H1 (cell line): ENCODE data around the gene PLCB4. TPM values are rescaled to one million over a fixed set of nuclear protein-coding genes. Genes with fewer than 3 reads are reported as not detected.

Experiments used
- CTCF ChIA-PET: fragments of 300-600 bp; sonication (Branson Sonifier 250); formaldehyde crosslinking; loops from one replicate; lab custom pipeline; 2021; ENCODE audit not compliant: partially characterized antibody; lab: Charles Lee
- POLR2A ChIA-PET: fragments of 300-600 bp; sonication (Branson Sonifier 250); formaldehyde crosslinking; loops from one replicate; lab custom pipeline; 2021; ENCODE audit warnings: inconsistent platforms; ENCODE audit not compliant: partially characterized antibody; lab: Charles Lee
- DNase-seq, 2 experiments: peaks; one replicate each; pipeline versions ENCODE4 v3.0.0 to v3.0.0-alpha.2; 2010 to 2022; ENCODE audit warnings: low spot score in 2 of 2, low read depth in 1 of 2, mixed read lengths in 1 of 2
- FAIRE-seq: peaks from 2 replicates; lab custom pipeline; 2011; peaks lifted over from hg19 to GRCh38; lab: Jason Lieb, UNC
- H2AFZ ChIP-seq: 2 replicates; pipeline ENCODE4 v1.8.1; 2012; ENCODE audit warnings: low read length, inconsistent platforms
- H2AK5ac ChIP-seq: 2 replicates; pipeline ENCODE4 v1.6.1; 2013; ENCODE audit warnings: low read depth, low read length
- H2BK120ac ChIP-seq: replicated peaks from 2 replicates; pipeline ENCODE3; 2013; ENCODE audit warnings: low read depth, low read length, inconsistent platforms
- H2BK12ac ChIP-seq: 2 replicates; pipeline ENCODE4 v1.6.1; 2013; ENCODE audit warnings: low read depth, low read length
- H2BK15ac ChIP-seq: 2 replicates; pipeline ENCODE4 v1.6.1; 2013; ENCODE audit warnings: low read length
- H2BK20ac ChIP-seq: 2 replicates; pipeline ENCODE4 v1.6.1; 2013; ENCODE audit warnings: low read length
- H2BK5ac ChIP-seq: 2 replicates; pipeline ENCODE4 v1.6.1; 2013; ENCODE audit warnings: low read depth, low read length
- H3K14ac ChIP-seq: 2 replicates; pipeline ENCODE4 v1.6.1; 2013; ENCODE audit warnings: inconsistent platforms; ENCODE audit not compliant: insufficient read length
- H3K18ac ChIP-seq: 2 replicates; pipeline ENCODE4 v1.6.1; 2013; ENCODE audit warnings: low read length; ENCODE audit errors: extremely low read depth
- H3K23ac ChIP-seq: 2 replicates; pipeline ENCODE4 v1.6.1; 2013; ENCODE audit warnings: inconsistent platforms; ENCODE audit not compliant: insufficient read length
- H3K23me2 ChIP-seq: 2 replicates; pipeline ENCODE4 v1.6.1; 2013; ENCODE audit warnings: low read depth, low read length
- H3K27ac ChIP-seq: 2 replicates; pipeline ENCODE4 v1.6.1; 2011; ENCODE audit warnings: low read depth, low read length, inconsistent platforms
- H3K27me3 ChIP-seq, 4 experiments: replicated peaks in 1 of 4; 1 replicate in 1 of 4; 2 replicates in 3 of 4; pipeline versions ENCODE4 v1.6.1 to v1.8.1; 2011 to 2013; ENCODE audit warnings: low read length in 3 of 4, mild to moderate bottlenecking in 3 of 4, inconsistent platforms in 2 of 4, mixed read lengths in 2 of 4, moderate library complexity in 1 of 4; ENCODE audit not compliant: control insufficient read depth in 3 of 4, insufficient read depth in 3 of 4; ENCODE audit errors: extremely low read depth in 1 of 4
- H3K36me3 ChIP-seq, 4 experiments: 2 replicates each; pipeline versions ENCODE4 v1.6.1 to v1.8.1; 2011 to 2013; ENCODE audit warnings: mild to moderate bottlenecking in 4 of 4, low read length in 3 of 4, moderate library complexity in 2 of 4, control low read depth in 1 of 4, inconsistent platforms in 1 of 4; ENCODE audit not compliant: insufficient read depth in 4 of 4, control insufficient read depth in 2 of 4
- H3K4ac ChIP-seq: replicated peaks from 2 replicates; pipeline ENCODE3; 2013; ENCODE audit warnings: low read length, low read depth, mixed read lengths, inconsistent platforms; ENCODE audit not compliant: insufficient read length
- H3K4me1 ChIP-seq, 4 experiments: replicated peaks in 1 of 4; 1 replicate in 1 of 4; 2 replicates in 3 of 4; pipeline versions ENCODE4 v1.6.1 to v1.8.1; 2011 to 2013; ENCODE audit warnings: low read length in 3 of 4, inconsistent platforms in 2 of 4, mixed read lengths in 1 of 4; ENCODE audit not compliant: insufficient read depth in 4 of 4, control insufficient read depth in 3 of 4
- H3K4me2 ChIP-seq, 2 experiments: 2 replicates each; pipeline versions ENCODE4 v1.6.1 to v1.8.1; 2011 to 2013; ENCODE audit warnings: low read depth in 2 of 2, low read length in 2 of 2, control low read depth in 1 of 2, inconsistent platforms in 1 of 2, mild to moderate bottlenecking in 1 of 2; ENCODE audit not compliant: insufficient read depth in 1 of 2
- H3K4me3 ChIP-seq, 4 experiments: fragments of 200-600, 300-600 bp in 1 of 4; sonication (generic), shearing (Covaris generic), sonication (Bioruptor Twin) in 1 of 4; 2 replicates each; pipeline versions ENCODE4 v1.5.1 to v1.8.1; 2011 to 2016; ENCODE audit warnings: low read length in 4 of 4, low read depth in 3 of 4, control low read depth in 2 of 4, inconsistent platforms in 2 of 4, mild to moderate bottlenecking in 2 of 4, mixed read lengths in 1 of 4, moderate library complexity in 1 of 4; ENCODE audit not compliant: insufficient read depth in 2 of 4; ENCODE audit errors: extremely low read depth in 1 of 4
- H3K56ac ChIP-seq: replicated peaks from 2 replicates; pipeline ENCODE3; 2013; ENCODE audit warnings: low read depth, mild to moderate bottlenecking, mixed read lengths, low read length, inconsistent platforms; ENCODE audit not compliant: insufficient read length
- H3K79me1 ChIP-seq: 2 replicates; pipeline ENCODE4 v1.6.1; 2013; ENCODE audit warnings: low read depth, low read length, control low read depth
- H3K79me2 ChIP-seq, 2 experiments: 2 replicates each; pipeline versions ENCODE4 v1.6.1 to v1.8.1; 2012 to 2013; ENCODE audit warnings: low read length in 2 of 2, mild to moderate bottlenecking in 2 of 2, inconsistent platforms in 1 of 2; ENCODE audit not compliant: insufficient read depth in 2 of 2, control insufficient read depth in 1 of 2
- H3K9ac ChIP-seq, 4 experiments: replicated peaks in 1 of 4; 1 replicate in 1 of 4; 2 replicates in 3 of 4; pipeline versions ENCODE4 v1.6.1 to v1.8.1; 2011 to 2013; ENCODE audit warnings: low read depth in 3 of 4, low read length in 3 of 4, control low read depth in 2 of 4, mild to moderate bottlenecking in 2 of 4, moderate library complexity in 2 of 4, inconsistent platforms in 1 of 4; ENCODE audit errors: extremely low read depth in 1 of 4
- H3K9me3 ChIP-seq, 2 experiments: 2 replicates each; pipeline versions ENCODE4 v1.6.1 to v1.8.1; 2012 to 2013; ENCODE audit warnings: mild to moderate bottlenecking in 2 of 2, moderate library complexity in 2 of 2, control low read depth in 1 of 2, inconsistent platforms in 1 of 2, low read depth in 1 of 2, low read length in 1 of 2, mixed read lengths in 1 of 2; ENCODE audit not compliant: insufficient read depth in 2 of 2
- H4K20me1 ChIP-seq, 2 experiments: replicated peaks in 1 of 2; 2 replicates each; pipeline versions ENCODE3 to v1.8.1; 2011 to 2013; ENCODE audit warnings: inconsistent platforms in 2 of 2, low read length in 2 of 2, mild to moderate bottlenecking in 1 of 2; ENCODE audit not compliant: insufficient read depth in 2 of 2, control insufficient read depth in 1 of 2
- H4K5ac ChIP-seq: 2 replicates; pipeline ENCODE4 v1.6.1; 2013; ENCODE audit warnings: low read length, low read depth, mixed read lengths, inconsistent platforms; ENCODE audit not compliant: insufficient read length
- H4K8ac ChIP-seq: 2 replicates; pipeline ENCODE4 v1.8.0; 2013; ENCODE audit warnings: mild to moderate bottlenecking, moderate library complexity, low read length, inconsistent platforms; ENCODE audit not compliant: insufficient read depth; ENCODE audit errors: extremely low read depth
- H4K91ac ChIP-seq: replicated peaks from 2 replicates; pipeline ENCODE3; 2013; ENCODE audit warnings: low read length, mixed read lengths, inconsistent platforms; ENCODE audit not compliant: insufficient read length
- ASH2L ChIP-seq: fragments of 200-600, 300-600 bp; sonication (generic); IDR thresholded peaks from one replicate; pipeline ENCODE4 v1.7.1; 2017; ENCODE audit warnings: low read length
- CHD2 ChIP-seq: IDR thresholded peaks from 2 replicates; pipeline ENCODE4 v1.6.1; 2012; ENCODE audit warnings: low read length, improper control_type of control experiment
- E2F6 ChIP-seq: IDR thresholded peaks from 2 replicates; pipeline ENCODE4 v1.6.1; 2012; ENCODE audit warnings: inconsistent platforms
- HDAC2 ChIP-seq, 2 experiments: fragments of 300-600 bp in 1 of 2; sonication (generic) in 1 of 2; IDR thresholded peaks; 2 replicates each; pipeline ENCODE4 v1.6.1; 2011 to 2012; ENCODE audit warnings: low read depth in 2 of 2, low read length in 2 of 2, mild to moderate bottlenecking in 2 of 2, moderate library complexity in 2 of 2, borderline replicate concordance in 1 of 2, inconsistent platforms in 1 of 2
- JUND ChIP-seq: IDR thresholded peaks from 2 replicates; pipeline ENCODE4 v1.6.1; 2011; ENCODE audit warnings: mild to moderate bottlenecking, improper control_type of control experiment, low read length
- MAFK ChIP-seq: IDR thresholded peaks from 2 replicates; pipeline ENCODE4 v1.6.1; 2012; ENCODE audit warnings: low read depth, mild to moderate bottlenecking, improper control_type of control experiment, low read length
- NRF1 ChIP-seq: IDR thresholded peaks from 2 replicates; pipeline ENCODE4 v1.6.1; 2011; ENCODE audit warnings: mild to moderate bottlenecking, low read depth, low read length, improper control_type of control experiment
- PHF8 ChIP-seq: fragments of 200-600 bp; sonication (generic); conservative IDR thresholded peaks from 2 replicates; pipeline ENCODE4 v1.7.1; 2012; ENCODE audit warnings: low read depth, mild to moderate bottlenecking, inconsistent platforms, low read length, moderate library complexity
- SIN3A ChIP-seq, 2 experiments: IDR thresholded peaks in 1 of 2; conservative IDR thresholded peaks in 1 of 2; 2 replicates each; pipeline ENCODE4 v1.6.1; 2011 to 2012; ENCODE audit warnings: low read length in 2 of 2, improper control_type of control experiment in 1 of 2, low read depth in 1 of 2, mild to moderate bottlenecking in 1 of 2
- SIX5 ChIP-seq: IDR thresholded peaks from 2 replicates; pipeline ENCODE4 v1.6.1; 2011; ENCODE audit warnings: mild to moderate bottlenecking, low read depth, low read length
- SP1 ChIP-seq: IDR thresholded peaks from 2 replicates; pipeline ENCODE4 v1.6.1; 2011; ENCODE audit warnings: low read depth, low read length
- TEAD4 ChIP-seq: IDR thresholded peaks from 2 replicates; pipeline ENCODE4 v1.6.1; 2012; ENCODE audit warnings: low read depth, low read length, inconsistent platforms, mixed read lengths
- WGBS, 2 experiments: shearing (Covaris generic) in 1 of 2; methylation state at CpG; one replicate each; pipeline versions ENCODE4 v1.1.6 to v1.1.7; 2013 to 2015; ENCODE audit warnings: low lambda C conversion rate in 2 of 2, mixed read lengths in 2 of 2, inconsistent platforms in 1 of 2, low coverage in 1 of 2, missing lambda C conversion rate in 1 of 2; ENCODE audit not compliant: insufficient replicate concordance in 2 of 2, insufficient coverage in 1 of 2, insufficient read length in 1 of 2; ENCODE audit errors: extremely low coverage in 1 of 2, missing lambda C conversion rate in 1 of 2; 5-methylcytosine and 5-hydroxymethylcytosine counted together
- polyA plus RNA-seq, 7 experiments: library from polyadenylated mRNA; depleted of rRNA in 3 of 7; stranded (reverse) in 5 of 7; unstranded in 2 of 7; fragments of >200 nt in 5 of 7; fragments of 200-250 nt in 2 of 7; gene quantifications; 1 replicate in 5 of 7; 2 replicates in 1 of 7; 4 replicates in 1 of 7; pipeline versions ENCODE4 v1.2.1 to v1.2.3, GENCODE V29; 2011 to 2013; ENCODE audit warnings: missing spikeins in 2 of 7, mixed read lengths in 2 of 7
- total RNA-seq: library from RNA; stranded (reverse); fragmentation: NEBNext Ultra II Directional; extraction: Animal tissue kit (Norgen Biotek cat#: 25700); gene quantifications from 2 replicates; pipeline ENCODE4 v1.2.1, GENCODE V29; 2021

PLCB4 gene
- total and polyA plus RNA-seq, 2 of the 8 experiments (the other 6 are each of a cell fraction or from before 2014, with no cell fraction given) = 3.2 to 14.1 TPM

GRCh38 chr20:9147547-9148024 is 78.7 kb downstream of the PLCB4 start:
- 97% methylated on average over 2 of the region's 2 CpGs; no CpG with 5 or more reads in 1 of the 2 experiments for WGBS, 2 experiments
- Histone ChIP-seq H3K9me3 (peaks cover 8 to 14% of the 10 kb centered on the region in 2 experiments; a peak in 3 of 4 replicates), H3K4me3 (no peak overlapping the region), H3K23me2 (no peaks in the 10 kb centered on the region), H2AK5ac (no peak overlapping the region), H4K91ac (no peak overlapping the region), H3K4ac (no peak overlapping the region), H3K27me3 (no peaks in the 10 kb centered on the region), H2BK12ac (no peak overlapping the region; the same call in 1 of the 2 replicates), H3K4me2 (no peak overlapping the region), H3K27ac (no peak overlapping the region), H3K56ac (no peak overlapping the region), H3K9ac (no peak overlapping the region), H4K20me1 (no peaks in the 10 kb centered on the region), H4K5ac (no peak overlapping the region), H3K23ac (no peak overlapping the region), H2BK5ac (no peak overlapping the region), H3K4me1 (peaks cover 0 to 2% (median 0%) of the 10 kb centered on the region in 4 experiments; a peak in 1 of 7 replicates), H3K36me3 (no peaks in the 10 kb centered on the region; a peak in 1 of 8 replicates), H3K79me2 (no peaks in the 10 kb centered on the region), H2BK15ac (no peak overlapping the region), H2AFZ (no peak overlapping the region), H3K14ac (no peak overlapping the region), H4K8ac (no peak overlapping the region), H3K79me1 (no peaks in the 10 kb centered on the region), H2BK120ac (no peak overlapping the region), H3K18ac (no peak overlapping the region), H2BK20ac (no peak overlapping the region)
- FAIRE-seq (peak; percentile 24), DNase-seq (no peak)
- ChIA-PET CTCF (no interaction called here), POLR2A (no interaction called here)
- no peak for TF ChIP-seq PHF8
- TF ChIP-seq JUND = no peak
- no peak for TF ChIP-seq HDAC2 (IDR thresholded peaks at IDR 0.05; ENCODE audit: borderline replicate concordance in 1 of 2, low read depth in 2 of 2, low read length in 2 of 2)
- no peak for TF ChIP-seq MAFK
- TF ChIP-seq SP1 = no peak
- no peak for TF ChIP-seq ASH2L
- no peak for TF ChIP-seq E2F6
- no peak for TF ChIP-seq CHD2
- TF ChIP-seq SIN3A (conservative IDR thresholded peaks at IDR 0.05 in 1 of 2, IDR thresholded peaks at IDR 0.05 in 1 of 2; ENCODE audit: low read depth in 1 of 2, low read length in 2 of 2) = no peak
- no peak for TF ChIP-seq TEAD4
- TF ChIP-seq SIX5 = no peak
- no peak for TF ChIP-seq NRF1
